ENCODE results near the gene TMEM140. TPM values are rescaled to one million over a fixed set of nuclear protein-coding genes. Genes with fewer than 3 reads are reported as not detected.

TMEM140 gene
- total and polyA plus RNA-seq, 11 donors, result 6.7 to 131 (median 26.5) TPM

DNA sequence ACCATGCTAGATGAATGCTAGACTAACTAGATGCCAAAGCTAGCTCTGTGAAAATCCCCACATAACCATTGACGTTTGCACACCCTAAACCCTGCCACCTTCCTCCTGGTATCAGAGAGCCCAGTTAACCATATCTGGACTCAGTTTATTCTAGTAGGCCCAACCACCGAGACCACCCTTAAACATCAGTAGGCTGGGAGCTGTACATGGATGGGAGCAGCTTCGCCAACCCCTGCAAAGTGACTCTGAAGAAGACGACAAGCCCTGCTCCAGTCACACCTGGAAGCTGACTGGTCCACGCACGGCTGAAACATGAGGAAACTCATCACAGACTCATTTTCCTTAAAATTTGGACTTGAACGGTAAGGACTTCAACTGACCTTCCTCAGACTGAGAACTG lies 27.1 kb downstream of the TMEM140 start:
- no peak for DNase-seq
- H3K36me3 ChIP-seq, result peaks cover 0 to 4% (median 0%) of the 10 kb centered on the region in 9 donors
- no peak overlapping the region for H3K27ac ChIP-seq
- H3K4me3 ChIP-seq, result no peak overlapping the region
- peaks cover 0 to 10% (median 0%) of the 10 kb centered on the region in 12 donors for H3K9me3 ChIP-seq
- no peak for ATAC-seq
- peaks cover 0 to 22% (median 6%) of the 10 kb centered on the region in 12 donors for H3K4me1 ChIP-seq
- 90 to 97% (median 96%) methylated on average over 7 of the region's 7 CpGs for WGBS, 4 donors
- no peak for TF ChIP-seq POLR2A (IDR thresholded peaks at IDR 0.05)
- TF ChIP-seq, protein P1, sequence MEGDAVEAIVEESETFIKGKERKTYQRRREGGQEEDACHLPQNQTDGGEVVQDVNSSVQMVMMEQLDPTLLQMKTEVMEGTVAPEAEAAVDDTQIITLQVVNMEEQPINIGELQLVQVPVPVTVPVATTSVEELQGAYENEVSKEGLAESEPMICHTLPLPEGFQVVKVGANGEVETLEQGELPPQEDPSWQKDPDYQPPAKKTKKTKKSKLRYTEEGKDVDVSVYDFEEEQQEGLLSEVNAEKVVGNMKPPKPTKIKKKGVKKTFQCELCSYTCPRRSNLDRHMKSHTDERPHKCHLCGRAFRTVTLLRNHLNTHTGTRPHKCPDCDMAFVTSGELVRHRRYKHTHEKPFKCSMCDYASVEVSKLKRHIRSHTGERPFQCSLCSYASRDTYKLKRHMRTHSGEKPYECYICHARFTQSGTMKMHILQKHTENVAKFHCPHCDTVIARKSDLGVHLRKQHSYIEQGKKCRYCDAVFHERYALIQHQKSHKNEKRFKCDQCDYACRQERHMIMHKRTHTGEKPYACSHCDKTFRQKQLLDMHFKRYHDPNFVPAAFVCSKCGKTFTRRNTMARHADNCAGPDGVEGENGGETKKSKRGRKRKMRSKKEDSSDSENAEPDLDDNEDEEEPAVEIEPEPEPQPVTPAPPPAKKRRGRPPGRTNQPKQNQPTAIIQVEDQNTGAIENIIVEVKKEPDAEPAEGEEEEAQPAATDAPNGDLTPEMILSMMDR (IDR thresholded peaks at IDR 0.05), result no peak
- intact Hi-C loops (cut with DNase I), result loop anchor here in 4 of 10 donors (5.0 kb wide), 3 partner anchors 188 to 488 kb away; partner anchors contain the start of gene AGBL3 (in 1 of the 4)
- no peaks in the 10 kb centered on the region for H3K27me3 ChIP-seq

DNA sequence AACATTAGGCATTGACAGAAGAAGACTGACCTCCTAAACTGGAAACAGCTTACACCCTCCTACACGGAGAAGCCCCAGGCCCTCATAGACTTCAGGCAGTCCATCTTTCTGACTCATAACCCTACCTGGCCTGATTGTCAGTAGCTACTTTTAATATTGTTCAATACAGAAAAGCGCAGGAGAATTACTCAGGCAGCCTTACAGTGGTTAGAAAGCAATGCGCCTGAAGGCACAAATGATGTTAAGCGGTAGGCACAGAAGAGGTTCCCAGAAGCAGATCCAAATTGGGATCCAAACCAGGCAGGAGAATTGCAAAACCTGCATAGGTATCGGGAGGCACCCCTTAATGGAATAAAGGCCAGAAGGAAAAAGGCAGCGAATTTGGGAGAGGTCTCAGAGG lies 28.1 kb downstream of the TMEM140 start:
- Histone ChIP-seq H3K27ac (no peak overlapping the region), H3K9me3 (peaks cover 0 to 20% (median 9%) of the 10 kb centered on the region in 12 donors), H3K4me3 (no peak overlapping the region), H3K27me3 (no peaks in the 10 kb centered on the region), H3K4me1 (peaks cover 0 to 15% (median 5%) of the 10 kb centered on the region in 12 donors), H3K36me3 (peaks cover 0 to 12% (median 0%) of the 10 kb centered on the region in 9 donors)
- DNase-seq (no peak), ATAC-seq (no peak)
- intact Hi-C loops (cut with DNase I), result no loop called here
- WGBS, 4 donors, result 92 to 98% (median 94%) methylated on average over 6 of the region's 6 CpGs
- TF ChIP-seq POLR2A (IDR thresholded peaks at IDR 0.05), result no peak
- TF ChIP-seq, protein P1 (IDR thresholded peaks at IDR 0.05), result no peak

DNA sequence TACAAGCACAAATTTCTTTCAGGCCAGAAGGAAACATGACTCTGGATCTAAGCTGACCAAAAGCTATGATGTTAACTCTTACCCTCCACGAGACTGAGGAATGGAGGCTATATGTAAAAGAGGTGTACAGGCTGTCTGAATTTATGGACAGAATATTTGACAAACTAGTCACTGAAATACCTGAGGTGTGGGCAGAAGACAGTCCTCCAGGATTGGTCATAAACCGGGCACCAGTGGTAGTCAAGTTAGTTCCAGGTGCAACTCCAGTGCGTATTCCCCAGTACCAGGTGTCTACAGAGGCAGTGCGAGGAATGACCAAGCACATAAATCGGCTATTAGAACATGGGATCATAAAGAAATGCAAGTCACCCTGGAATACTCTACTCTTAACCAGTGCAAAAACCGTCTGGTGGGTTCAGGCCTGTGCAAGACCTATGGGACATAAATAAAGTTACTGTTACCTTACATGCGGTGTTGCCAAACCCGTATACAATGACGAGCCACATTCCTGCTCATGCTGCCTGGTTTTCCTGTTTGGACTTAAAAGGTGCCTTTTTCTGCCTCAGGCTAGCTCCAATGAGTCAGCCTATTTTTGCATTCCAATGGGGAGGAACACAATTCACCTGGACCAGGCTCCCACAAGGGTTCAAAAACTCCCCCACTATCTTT lies 29.3 kb downstream of the TMEM140 start:
- no peaks in the 10 kb centered on the region for H3K27me3 ChIP-seq
- H3K9me3 ChIP-seq, result peaks cover 0 to 33% (median 22%) of the 10 kb centered on the region in 12 donors
- H3K4me3 ChIP-seq, result no peak overlapping the region
- peaks cover 0 to 5% (median 0%) of the 10 kb centered on the region in 12 donors for H3K4me1 ChIP-seq
- TF ChIP-seq POLR2A (IDR thresholded peaks at IDR 0.05), result no peak
- TF ChIP-seq, protein P1 (IDR thresholded peaks at IDR 0.05), result no peak
- no peak overlapping the region for H3K27ac ChIP-seq
- H3K36me3 ChIP-seq, result peaks cover 0 to 24% (median 3%) of the 10 kb centered on the region in 9 donors
- 93 to 96% (median 95%) methylated on average over 9 of the region's 9 CpGs for WGBS, 4 donors
- intact Hi-C loops (cut with DNase I), result no loop called here
- no peak for DNase-seq
- no peak for ATAC-seq

DNA sequence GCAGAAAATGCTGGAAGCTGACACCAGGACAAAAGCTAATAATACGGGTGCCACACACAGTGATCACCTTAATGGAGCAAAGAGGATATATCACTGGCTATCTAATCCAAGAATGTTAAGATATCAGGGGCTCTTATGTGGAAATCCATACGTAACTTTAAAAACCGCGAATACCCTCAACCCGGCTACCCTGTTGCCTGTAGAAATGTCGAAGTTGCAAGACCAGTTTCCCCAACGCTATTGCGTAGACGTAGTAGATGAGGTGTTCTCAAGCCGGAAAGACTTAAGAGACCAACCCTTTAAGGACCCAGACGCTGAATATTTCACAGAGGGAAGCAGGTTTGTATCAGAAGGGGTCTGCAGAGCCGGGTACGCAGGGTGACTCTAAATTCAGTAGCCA lies 30.5 kb downstream of the TMEM140 start:
- Histone ChIP-seq H3K27me3 (no peaks in the 10 kb centered on the region), H3K36me3 (peaks cover 0 to 36% (median 4%) of the 10 kb centered on the region in 9 donors), H3K27ac (no peak overlapping the region), H3K9me3 (peaks cover 0 to 42% (median 28%) of the 10 kb centered on the region in 12 donors), H3K4me1 (no peaks in the 10 kb centered on the region), H3K4me3 (no peak overlapping the region)
- intact Hi-C loops (cut with DNase I), result no loop called here
- no peak for DNase-seq
- no peak for ATAC-seq
- TF ChIP-seq, protein P1 (IDR thresholded peaks at IDR 0.05), result no peak
- TF ChIP-seq POLR2A (IDR thresholded peaks at IDR 0.05), result no peak
- 90 to 94% (median 92%) methylated on average over 13 of the region's 13 CpGs for WGBS, 4 donors
